HAP-1 (cell line): ENCODE results near the gene UBAP2.

Source experiments
- DNase-seq, 2 experiments: peaks; one replicate each; pipeline ENCODE4 v3.0.0-alpha.2; 2016 to 2020; ENCODE audit warnings: low spot score in 2 of 2
- H3K27me3 ChIP-seq: fragments of 250-450 bp; sonication (Bioruptor Pico); 2 replicates; pipeline ENCODE4 v1.5.1; 2020; ENCODE audit warnings: low read depth, mild to moderate bottlenecking, moderate library complexity
- H3K36me3 ChIP-seq: fragments of 250-450 bp; sonication (Bioruptor Pico); replicated peaks from 2 replicates; pipeline ENCODE4 v1.5.1; 2020; ENCODE audit warnings: mild to moderate bottlenecking
- H3K4me1 ChIP-seq: fragments of 250-450 bp; sonication (Bioruptor Pico); 2 replicates; pipeline ENCODE4 v1.5.1; 2020; ENCODE audit warnings: mild to moderate bottlenecking
- H3K4me3 ChIP-seq: fragments of 250-450 bp; sonication (Bioruptor Pico); 2 replicates; pipeline ENCODE4 v1.5.1; 2020; ENCODE audit warnings: mild to moderate bottlenecking, moderate library complexity
- H3K9me3 ChIP-seq: fragments of 250-450 bp; sonication (Bioruptor Pico); 2 replicates; pipeline ENCODE4 v1.5.1; 2020; ENCODE audit warnings: mild to moderate bottlenecking, moderate library complexity
- in situ Hi-C: fragments of 300-500 bp; cut with MboI; formaldehyde crosslinking; loops from 3 replicates; pipeline ENCODE4 v1.14.3; 2020; ENCODE audit warnings: low sequenced_read_pairs, inconsistent platforms, mixed read lengths

UBAP2 gene

GRCh38 chr9:33939924-33940874, 108.5 kb downstream of the UBAP2 start:
- Histone ChIP-seq H3K27me3 (no peaks in the 10 kb centered on the region), H3K4me3 (no peak overlapping the region), H3K4me1 (peaks cover 4% of the 10 kb centered on the region), H3K36me3 (peaks cover 32% of the 10 kb centered on the region), H3K9me3 (no peaks in the 10 kb centered on the region)
- in situ Hi-C loops, result no loop called here
- peak; percentile 57 to 59 for DNase-seq

- Histone ChIP-seq H3K4me3 (no peak overlapping the region), H3K27me3 (no peaks in the 10 kb centered on the region), H3K4me1 (no peaks in the 10 kb centered on the region), H3K9me3 (no peaks in the 10 kb centered on the region), H3K36me3 (peaks cover 56% of the 10 kb centered on the region)
- no peak for DNase-seq
- in situ Hi-C loops, result no loop called here
These were observed 114.4 kb downstream of the UBAP2 start for GRCh38 chr9:33934188-33934878.

- Histone ChIP-seq H3K9me3 (no peaks in the 10 kb centered on the region), H3K27me3 (no peaks in the 10 kb centered on the region), H3K4me3 (no peak overlapping the region), H3K36me3 (peaks cover 75% of the 10 kb centered on the region), H3K4me1 (no peaks in the 10 kb centered on the region)
- in situ Hi-C loops, result no loop called here
- DNase-seq, result no peak
These were observed 116.4 kb downstream of the UBAP2 start for GRCh38 chr9:33932078-33932807.

GRCh38 chr9:33931326-33931725, 117.4 kb downstream of the UBAP2 start:
- peaks cover 82% of the 10 kb centered on the region for H3K36me3 ChIP-seq
- in situ Hi-C loops, result no loop called here
- no peak overlapping the region for H3K4me3 ChIP-seq
- H3K27me3 ChIP-seq, result no peaks in the 10 kb centered on the region
- DNase-seq, result no peak
- H3K9me3 ChIP-seq, result no peaks in the 10 kb centered on the region
- H3K4me1 ChIP-seq, result no peaks in the 10 kb centered on the region

GRCh38 chr9:33927694-33928093, 121.0 kb downstream of the UBAP2 start:
- in situ Hi-C loops, result no loop called here
- Histone ChIP-seq H3K9me3 (no peaks in the 10 kb centered on the region), H3K27me3 (no peaks in the 10 kb centered on the region), H3K4me1 (no peaks in the 10 kb centered on the region), H3K4me3 (no peak overlapping the region), H3K36me3 (peaks cover 89% of the 10 kb centered on the region)
- DNase-seq, result no peak

GRCh38 chr9:33926746-33927485, 121.8 kb downstream of the UBAP2 start:
- H3K36me3 ChIP-seq, result peaks cover 90% of the 10 kb centered on the region
- DNase-seq, result no peak

GRCh38 chr9:33924978-33925797, 123.5 kb downstream of the UBAP2 start:
- H3K9me3 ChIP-seq, result no peaks in the 10 kb centered on the region
- in situ Hi-C loops, result no loop called here
- peaks cover 96% of the 10 kb centered on the region for H3K36me3 ChIP-seq
- no peaks in the 10 kb centered on the region for H3K4me1 ChIP-seq
- H3K27me3 ChIP-seq, result no peaks in the 10 kb centered on the region
- no peak overlapping the region for H3K4me3 ChIP-seq
- DNase-seq, result peak; percentile 38 to 71

More at GRCh38 chr9:33926746-33927485, 121.8 kb downstream of the UBAP2 start:
- H3K4me3 ChIP-seq, result no peak overlapping the region
- no peaks in the 10 kb centered on the region for H3K9me3 ChIP-seq
- in situ Hi-C loops, result no loop called here
- no peaks in the 10 kb centered on the region for H3K4me1 ChIP-seq
- no peaks in the 10 kb centered on the region for H3K27me3 ChIP-seq

- Histone ChIP-seq H3K27me3 (no peaks in the 10 kb centered on the region), H3K4me3 (no peak overlapping the region), H3K36me3 (peaks cover 100% of the 10 kb centered on the region), H3K9me3 (no peaks in the 10 kb centered on the region), H3K4me1 (no peaks in the 10 kb centered on the region; the same call in 1 of the 2 replicates)
- in situ Hi-C loops, result no loop called here
- no peak for DNase-seq
These were observed 124.5 kb downstream of the UBAP2 start for GRCh38 chr9:33923998-33924701.

GRCh38 chr9:33923079-33923478, 125.6 kb downstream of the UBAP2 start:
- Histone ChIP-seq H3K9me3 (no peaks in the 10 kb centered on the region), H3K4me1 (no peaks in the 10 kb centered on the region; the same call in 1 of the 2 replicates), H3K27me3 (no peaks in the 10 kb centered on the region), H3K4me3 (no peak overlapping the region), H3K36me3 (peaks cover 99% of the 10 kb centered on the region)
- in situ Hi-C loops, result no loop called here
- DNase-seq, result no peak

GRCh38 chr9:33921967-33922895, 126.5 kb downstream of the UBAP2 start:
- in situ Hi-C loops, result no loop called here
- Histone ChIP-seq H3K36me3 (peaks cover 99% of the 10 kb centered on the region), H3K27me3 (no peaks in the 10 kb centered on the region), H3K4me1 (no peaks in the 10 kb centered on the region; the same call in 1 of the 2 replicates), H3K9me3 (no peaks in the 10 kb centered on the region), H3K4me3 (no peak overlapping the region)
- DNase-seq, result peak; percentile 29 to 65

GRCh38 chr9:33919276-33919897, 129.3 kb downstream of the UBAP2 start:
- in situ Hi-C loops, result no loop called here
- Histone ChIP-seq H3K4me3 (no peak overlapping the region), H3K36me3 (peaks cover 92% of the 10 kb centered on the region), H3K27me3 (no peaks in the 10 kb centered on the region), H3K4me1 (no peaks in the 10 kb centered on the region; the same call in 1 of the 2 replicates), H3K9me3 (no peaks in the 10 kb centered on the region)
- no peak for DNase-seq
